GM18498 (cell line): ENCODE data around the gene HLCS.

Experiments used
- ATAC-seq: cut with Tn5 transposase; IDR thresholded peaks from one replicate; pipeline ENCODE4 v1.9.1; 2021; ENCODE audit warnings: mild to moderate bottlenecking, moderate library complexity; ENCODE audit not compliant: unreplicated experiment

Gene HLCS

DNA sequence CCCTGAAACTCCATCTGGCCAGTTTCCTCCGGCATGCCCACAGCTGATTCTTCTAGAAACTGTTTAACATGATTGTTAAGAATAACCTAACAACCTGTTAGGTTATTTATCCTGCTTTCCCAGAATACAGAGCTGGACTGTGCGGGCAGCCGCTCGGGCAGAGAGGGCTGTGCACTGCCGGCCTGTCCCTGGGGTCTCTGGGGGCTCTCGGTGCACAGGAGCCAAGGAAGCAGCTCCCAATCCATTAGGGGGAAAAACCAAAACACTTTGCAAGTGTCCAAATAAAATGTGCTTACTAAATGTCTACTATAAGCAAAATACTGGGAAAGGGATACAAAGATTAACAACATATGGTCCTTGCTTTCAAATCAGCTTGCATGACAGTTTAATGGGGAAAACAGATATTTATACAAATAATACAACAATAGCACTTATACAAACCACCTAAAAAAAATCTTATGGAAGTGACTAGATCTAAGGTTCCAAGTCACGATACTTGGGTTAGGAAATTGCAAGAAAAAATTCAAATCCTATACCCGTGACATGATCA lies 50.7 kb downstream of the HLCS start:
- no peak for ATAC-seq

DNA sequence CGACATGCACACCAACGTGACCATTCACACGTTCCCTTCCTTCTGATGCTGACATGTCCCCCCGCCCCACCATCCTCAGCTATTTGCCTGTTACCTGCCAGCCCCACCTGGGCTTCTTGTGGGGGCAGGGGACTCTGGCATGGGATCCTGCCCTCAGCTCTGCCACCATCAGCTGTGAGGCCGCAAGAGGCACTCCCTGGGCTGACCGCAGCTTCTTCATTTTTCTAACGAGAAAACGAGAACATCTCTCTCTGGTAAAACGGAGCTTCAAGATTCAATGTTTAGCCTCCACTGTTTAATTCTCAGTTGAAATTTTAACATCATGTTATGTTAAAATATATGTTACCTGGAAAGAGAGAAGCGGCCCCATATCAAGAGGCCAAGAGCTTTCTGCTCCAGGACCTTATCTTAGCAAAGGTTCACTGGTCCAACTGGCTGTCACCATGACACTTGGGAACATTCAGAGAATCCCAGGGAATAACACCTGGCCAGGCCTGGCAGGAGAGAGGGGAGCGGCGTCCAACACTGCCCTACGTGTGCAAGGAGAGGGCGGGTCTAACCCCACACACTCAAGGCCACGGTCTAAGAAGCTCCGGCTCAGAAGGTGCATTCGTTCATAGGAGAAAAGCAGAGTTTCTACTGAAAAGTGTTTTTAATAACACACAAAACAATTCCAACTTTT lies 51.3 kb downstream of the HLCS start:
- ATAC-seq, result no peak

DNA sequence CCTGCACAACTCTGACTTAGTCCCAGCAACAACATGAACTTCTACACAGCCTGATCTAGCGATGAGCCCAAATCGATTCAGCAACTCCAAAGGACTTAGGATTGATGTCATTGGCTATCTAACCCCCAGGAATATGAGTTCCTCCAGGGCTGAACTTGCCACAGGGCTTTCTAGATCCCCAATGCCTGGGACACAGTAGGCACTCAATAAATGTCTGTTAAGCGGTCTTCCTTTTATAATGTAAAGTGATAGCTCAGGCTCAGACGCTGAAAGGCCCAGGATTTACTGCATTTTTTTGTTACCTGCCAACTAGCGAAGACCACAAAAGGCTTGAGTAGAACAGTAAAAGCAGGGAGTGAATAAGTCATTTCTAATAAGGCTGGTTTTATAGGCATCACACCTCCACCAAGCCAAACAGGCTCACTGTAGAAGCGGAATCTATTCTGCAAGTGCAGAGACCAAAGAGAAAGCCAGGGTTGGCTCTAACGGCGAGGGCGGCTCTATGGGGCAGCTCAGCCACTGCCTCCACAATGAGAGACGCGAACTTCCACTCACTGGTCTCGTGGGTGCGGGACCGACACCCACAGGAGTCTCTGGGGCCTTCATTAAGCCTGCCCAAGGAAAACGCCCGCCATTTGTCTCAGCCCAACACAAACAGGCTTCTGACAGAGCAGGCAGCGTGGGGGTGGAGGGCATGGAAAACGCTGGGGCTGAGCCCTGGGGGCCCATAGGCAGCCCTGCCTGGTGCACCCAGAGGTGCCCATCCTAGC lies 52.0 kb downstream of the HLCS start:
- ATAC-seq, result no peak

DNA sequence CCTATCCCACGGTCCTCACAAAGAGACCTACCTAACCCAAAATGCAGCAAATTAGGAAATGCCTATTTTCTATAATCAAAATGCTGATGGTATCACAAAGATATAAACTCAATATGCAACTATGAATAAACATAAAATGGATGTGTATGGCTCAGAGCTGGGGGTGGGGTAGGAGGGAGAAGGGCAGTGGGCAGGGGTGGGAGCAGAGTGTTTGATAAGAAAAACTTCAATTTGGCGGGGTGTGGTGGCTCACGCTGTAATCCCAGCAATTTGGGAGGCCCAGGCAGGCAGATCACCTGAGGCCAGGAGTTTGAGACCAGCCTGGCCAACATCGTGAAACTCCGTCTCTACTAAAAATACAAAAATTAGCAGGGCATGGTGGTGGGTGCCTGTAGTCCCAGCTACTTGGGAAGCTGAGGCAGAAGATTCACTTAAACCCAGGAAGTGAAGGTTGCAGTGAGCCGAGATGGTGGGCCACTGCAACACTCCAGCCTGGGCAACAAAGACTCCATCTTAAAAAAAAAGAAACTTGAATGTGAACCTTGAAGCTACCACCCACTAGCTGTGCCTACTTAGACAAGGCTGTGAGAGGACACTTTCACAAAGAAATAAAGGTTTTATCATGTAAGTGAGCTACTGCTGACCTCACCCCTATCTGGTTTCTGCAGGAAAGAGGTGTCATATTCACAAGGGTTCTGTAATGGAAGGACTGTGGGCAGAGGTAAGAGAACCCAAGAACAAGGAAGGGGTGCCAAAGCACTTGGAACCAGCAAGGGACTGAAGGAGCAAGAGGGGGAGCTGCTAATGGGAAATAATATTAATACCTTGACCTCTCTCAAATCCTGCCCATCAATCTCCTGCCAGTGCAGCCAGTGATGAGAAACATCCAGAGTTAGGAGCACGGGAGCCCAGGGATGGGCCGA lies 53.0 kb downstream of the HLCS start:
- no peak for ATAC-seq

DNA sequence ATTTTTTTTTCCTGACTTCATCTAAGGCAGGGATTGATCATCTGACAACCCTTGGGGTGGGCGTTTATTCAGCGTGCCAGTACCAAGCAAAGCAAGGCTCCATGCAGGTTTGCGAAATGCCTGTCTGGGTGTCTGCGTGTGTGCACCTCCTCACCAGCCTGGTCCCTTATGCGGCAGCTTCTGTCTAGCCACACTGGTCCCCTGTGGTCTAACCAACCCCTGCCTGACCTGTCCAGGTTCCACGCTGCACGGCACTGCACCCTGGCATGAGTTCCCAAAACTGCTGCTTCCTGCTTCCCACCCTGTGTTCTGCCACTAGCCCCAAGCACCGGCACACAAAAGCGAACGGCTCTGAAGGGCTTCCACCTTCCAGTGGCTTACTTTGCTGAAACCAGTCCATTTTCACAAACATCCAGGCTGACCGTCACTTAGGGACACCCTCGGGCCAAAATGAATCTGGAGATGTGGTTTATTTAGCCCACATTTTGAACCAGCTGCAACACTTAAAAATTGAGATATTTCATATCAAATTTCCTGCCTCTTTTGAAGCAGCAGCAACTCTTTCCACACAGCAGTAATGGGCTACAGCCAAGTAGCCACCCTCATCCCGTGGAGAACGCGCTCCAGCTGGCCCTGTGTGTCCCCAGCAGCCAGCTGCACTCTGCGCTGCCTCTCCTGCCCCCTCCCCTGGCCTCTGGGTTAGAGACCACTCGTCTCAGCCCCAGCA lies 55.7 kb downstream of the HLCS start:
- ATAC-seq, result no peak

DNA sequence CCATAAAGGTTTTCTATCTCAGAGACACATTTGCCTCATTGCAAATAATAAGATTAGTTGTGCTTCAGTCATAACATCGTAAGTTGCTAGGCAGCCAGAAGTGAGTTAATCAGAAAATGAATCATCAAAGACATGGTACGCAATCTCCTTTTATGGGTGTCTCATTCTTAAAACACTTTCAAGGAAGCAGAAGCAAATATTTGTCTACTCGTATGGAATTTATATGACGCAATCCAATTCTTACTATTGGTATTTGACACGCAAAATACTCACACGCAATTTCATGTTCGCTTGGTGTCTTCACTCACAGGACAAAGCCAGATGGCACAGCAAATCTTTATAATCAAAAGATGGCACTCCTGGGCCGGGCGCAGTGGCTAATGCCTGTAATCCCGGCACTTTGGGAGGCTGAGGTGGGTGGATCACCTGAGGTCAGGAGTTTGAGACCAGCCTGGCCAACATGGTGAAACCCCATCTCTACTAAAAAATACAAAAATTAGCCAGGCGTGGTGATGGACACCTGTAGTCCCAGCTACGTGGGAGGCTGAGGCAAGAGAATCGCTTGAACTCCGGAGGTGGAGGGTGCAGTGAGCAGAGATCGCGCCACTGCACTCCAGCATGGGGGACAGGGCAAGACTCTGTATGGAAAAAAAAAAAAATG lies 56.4 kb downstream of the HLCS start:
- ATAC-seq, result no peak

DNA sequence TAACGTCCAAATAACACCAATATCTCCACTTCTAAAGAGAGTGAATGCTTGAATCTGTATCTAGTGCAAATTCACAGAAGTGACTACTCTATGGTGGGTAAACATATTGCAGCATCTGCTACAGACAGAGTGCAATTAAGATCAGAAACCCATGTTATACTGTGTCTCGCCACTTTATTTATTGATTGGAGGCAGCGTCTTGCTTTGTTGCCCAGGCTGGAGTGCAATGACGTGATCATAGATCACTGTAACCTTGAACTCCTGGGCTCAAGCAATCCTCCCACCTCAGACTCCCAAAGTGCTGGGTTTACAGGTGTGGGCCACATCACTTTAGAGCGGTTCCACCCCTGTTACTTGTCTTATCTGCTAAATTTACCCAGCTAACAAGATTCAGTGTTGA lies 57.0 kb downstream of the HLCS start:
- ATAC-seq, result no peak

DNA sequence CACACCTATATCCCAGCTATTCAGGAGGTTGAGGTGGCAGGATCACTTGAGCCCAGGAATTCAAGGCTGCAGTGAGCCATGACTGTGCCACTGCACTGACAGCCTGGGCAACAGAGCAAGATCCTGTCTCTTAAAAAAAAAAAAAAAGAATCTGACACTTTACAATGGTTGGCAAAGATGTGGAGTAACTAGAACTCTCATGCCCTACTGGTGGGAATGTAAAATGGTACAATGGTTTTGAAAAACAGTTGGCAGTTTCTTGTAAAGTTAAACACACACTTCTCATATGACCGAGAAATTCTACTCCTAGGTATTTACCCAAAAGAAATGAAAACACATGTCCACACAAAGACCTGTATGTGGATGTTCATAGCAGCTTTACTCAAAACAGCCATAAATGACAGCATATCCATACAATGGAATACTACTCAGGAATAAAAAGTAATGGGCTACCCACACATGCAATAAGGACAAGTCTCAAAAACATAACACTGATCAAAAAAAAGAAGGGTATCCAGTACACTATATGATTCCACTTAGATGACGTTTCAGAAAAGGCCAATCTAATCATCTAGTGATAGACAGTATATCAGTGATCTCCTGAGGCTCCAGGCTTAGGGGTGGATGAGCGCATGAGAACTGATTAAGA lies 58.1 kb downstream of the HLCS start:
- ATAC-seq, result no peak

DNA sequence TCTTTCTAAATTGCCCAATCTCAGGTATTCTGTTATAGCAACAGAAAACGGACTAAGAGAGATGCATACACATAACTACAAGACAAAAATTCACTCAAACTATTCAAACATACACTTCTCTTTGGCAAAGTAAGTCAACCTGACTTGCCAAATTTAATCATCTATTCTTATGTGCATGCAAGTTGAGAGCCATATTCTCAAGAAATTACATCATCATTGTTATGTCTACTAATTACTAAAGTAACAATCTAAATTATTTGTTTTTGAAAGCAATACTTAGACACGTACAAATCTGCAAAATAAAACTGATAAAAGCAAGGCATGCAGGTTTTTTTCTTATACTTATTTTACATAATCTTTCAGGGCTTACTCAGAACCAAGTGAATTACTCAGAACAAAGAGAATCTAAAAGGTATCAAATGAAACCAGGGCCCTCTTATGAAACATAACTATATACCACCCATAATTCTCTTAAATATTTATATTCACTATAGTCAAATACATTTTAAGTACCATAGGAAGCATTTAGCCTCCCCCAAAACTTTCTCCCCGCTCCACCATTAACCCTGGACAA lies 62.3 kb downstream of the HLCS start:
- no peak for ATAC-seq

DNA sequence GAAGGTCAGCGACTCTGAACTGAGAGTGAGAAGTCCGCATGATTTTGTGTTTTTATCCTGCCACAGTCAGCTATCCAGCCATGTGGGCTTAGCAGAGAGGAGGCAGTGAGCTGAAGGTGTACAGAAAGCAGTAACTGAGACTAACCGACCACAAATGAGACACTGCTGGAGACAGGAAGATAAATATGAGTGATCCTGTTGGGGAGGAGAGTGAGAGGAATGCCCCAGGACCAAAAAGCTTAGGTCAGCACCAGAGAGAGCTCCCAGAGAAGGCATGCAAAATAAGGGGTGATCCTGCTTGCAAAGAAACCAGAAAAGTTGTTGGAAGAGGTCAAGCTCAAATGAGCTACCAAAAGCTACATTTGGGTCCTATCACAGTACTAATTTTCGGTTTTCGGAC lies 63.7 kb downstream of the HLCS start:
- ATAC-seq, result no peak

DNA sequence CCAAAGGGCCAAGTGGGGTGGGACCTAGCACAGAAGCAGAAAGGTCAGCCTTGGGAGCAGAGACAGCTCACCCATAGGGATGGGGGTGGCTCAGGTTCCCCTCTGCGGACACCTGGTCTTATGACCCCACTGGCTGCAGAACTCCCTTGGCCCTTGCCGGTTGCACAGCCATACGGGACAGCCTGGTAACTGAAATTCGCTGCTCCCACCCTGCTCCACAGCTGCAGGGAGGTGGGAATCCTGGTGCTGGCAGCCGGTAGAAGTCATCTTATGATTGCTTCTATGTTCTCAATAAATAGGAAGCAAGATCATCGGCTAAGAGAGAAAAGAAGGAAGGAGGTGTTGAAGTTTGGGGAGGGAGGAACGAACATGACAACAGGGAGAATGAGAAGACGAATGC lies 64.1 kb downstream of the HLCS start:
- no peak for ATAC-seq

DNA sequence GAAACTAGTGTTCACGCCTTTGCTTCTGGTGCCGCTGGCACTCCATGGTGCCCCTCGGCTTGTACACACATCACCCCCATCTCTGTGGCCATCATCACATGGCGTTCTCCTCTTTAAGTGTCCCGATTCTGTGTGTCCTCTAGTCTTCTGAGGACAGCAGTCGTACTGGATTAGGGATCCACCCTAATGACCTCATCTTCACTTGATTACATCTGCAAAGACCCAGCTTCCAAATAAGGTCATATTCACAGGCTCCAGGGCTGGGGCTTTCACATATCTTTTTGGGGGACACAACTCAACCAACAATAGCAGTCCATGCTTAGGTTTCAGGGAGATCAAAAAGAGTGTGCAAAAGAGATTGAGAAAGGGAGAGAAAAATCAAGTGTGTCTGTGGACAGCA lies 64.9 kb downstream of the HLCS start:
- ATAC-seq, result no peak

DNA sequence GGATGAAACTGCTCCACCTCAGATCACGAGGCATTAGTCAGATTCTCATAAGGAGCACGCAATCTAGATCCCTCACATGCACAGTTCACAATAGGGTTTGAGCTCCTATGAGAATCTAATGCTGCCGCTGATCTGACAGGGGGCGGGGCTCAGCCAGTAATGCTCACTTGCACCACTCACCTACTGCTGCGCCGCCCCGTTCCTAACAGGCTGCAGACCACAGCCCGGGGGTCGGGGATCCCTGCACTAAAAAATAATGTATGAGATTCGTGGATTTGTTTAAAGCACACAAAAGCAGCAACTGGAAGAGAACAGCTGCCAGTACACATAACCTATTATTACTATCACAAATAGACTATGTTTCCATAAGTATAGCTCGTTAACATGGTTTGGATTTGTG lies 72.9 kb downstream of the HLCS start:
- no peak for ATAC-seq

DNA sequence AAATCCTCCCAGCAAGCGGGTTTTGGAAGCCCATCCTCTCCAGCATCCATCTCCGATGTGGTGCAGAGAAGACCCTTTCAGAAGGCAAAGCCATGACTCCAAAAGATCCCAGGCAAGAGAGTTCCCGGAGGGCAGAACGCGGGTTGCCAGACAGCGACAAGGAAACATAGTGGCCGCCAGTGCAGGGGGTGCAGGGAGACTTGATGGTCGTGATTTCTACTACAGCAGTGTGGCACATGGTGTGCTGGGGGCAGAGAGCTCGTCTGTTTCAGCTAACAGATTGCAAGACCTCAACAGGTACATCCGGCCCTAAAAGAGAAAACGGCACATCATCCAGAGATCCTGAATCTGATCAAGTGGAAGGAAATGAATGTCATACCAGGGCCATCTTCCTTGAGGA lies 74.3 kb downstream of the HLCS start:
- no peak for ATAC-seq

DNA sequence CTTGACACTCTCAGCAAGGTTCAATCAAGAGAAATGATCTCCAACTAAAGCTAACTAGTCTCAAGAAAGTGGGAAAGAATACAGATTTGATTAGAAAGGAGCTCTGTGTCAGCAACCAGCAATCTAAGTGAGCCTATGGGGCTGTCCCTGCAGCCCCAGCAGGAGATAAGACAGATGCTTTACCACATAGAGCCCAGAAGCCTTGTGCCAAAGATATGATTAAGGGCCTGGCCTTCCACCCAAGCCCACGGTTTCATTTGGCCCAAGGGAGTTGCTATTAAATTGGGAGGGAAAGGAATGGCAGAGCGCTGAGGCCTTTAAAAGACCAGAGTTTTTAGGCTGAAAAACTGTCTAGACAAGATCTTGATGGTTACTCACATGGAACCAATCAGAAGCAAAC lies 74.8 kb downstream of the HLCS start:
- no peak for ATAC-seq

DNA sequence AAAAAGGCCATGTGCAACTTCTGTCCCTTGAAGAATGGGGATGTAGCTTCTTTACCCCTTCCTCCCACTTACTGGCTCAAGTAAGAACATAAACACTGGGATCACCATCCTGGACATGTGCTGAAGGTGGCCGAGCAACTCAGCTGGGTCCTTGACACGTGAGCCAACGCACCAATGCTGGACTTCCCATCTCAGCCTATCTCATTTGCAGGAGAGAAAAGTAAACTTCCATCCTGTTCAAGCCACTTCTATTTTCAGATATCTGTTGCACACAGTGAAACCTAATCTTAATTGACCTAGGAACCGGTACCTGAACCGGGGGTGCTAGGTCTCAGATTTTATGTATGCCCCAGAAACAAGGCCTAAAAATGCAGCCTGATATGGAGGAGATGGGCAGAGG lies 75.3 kb downstream of the HLCS start:
- ATAC-seq, result no peak

DNA sequence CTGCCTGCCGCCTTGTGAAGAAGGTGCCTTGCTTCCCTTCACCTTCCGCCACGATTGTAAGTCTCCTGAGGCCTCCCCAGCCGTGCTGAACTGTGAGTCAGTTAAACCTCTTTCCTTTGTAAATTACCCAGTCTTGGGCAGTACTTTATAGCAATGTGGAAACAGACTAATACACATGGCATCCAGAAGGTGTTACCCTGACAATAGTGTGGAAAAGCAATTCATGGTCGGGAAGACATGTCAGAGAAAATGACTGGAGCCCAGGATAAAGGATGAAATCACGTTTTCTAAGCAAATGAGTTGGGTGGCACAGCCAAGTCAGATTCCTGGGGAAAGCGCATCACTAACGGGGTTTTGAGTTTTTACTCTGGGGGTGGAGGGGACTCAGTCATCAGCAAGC lies 76.4 kb downstream of the HLCS start:
- ATAC-seq, result no peak

DNA sequence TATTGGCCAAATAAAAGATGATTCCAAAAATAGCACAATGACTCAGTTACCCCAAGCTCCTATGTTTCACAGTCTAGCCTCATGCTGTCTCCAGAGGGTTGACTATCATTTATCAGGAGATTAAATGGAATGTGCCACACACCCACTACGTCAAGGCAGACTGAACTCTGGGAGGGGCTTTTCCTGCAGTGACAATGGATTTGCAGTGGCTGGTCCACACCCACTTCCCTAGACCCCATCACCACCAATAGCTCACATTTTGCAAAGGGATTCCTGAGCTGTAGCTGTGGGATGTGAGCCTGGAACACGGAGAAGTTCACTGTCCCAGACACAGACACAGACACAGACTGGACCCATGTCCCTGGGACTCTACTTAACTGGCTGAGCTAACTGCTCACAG lies 77.1 kb downstream of the HLCS start:
- no peak for ATAC-seq

DNA sequence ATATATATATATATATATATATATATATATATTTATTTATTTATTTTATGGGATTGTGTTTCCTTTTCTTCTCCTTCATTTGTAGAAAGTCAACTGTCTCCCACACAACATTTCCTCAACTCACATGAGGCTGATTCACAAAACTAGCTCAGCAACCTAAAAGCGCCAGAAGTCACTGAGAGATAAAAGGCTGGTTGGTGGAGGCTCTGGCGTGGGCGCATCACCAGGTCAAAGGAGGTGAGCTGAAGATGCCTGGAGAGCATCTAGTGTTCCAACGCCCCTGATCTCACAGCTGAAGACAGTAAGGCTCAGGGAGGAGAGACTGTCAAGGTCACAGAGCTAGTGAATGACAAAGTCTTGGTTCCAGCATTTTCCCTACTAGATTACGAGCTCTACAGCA lies 78.0 kb downstream of the HLCS start:
- ATAC-seq, result no peak
